ENCODE data around the gene APLP2.

The APLP2 gene

GRCh38 chr11:130159657-130160497 lies 90.2 kb downstream of the APLP2 start, which contains the start of gene ST14:
TSS of gene ST14 (plus strand) at chr11:130159782. CDS start at chr11:130159980, 198 bp downstream.
- no peak for TF ChIP-seq MYC (IDR thresholded peaks at IDR 0.05; ENCODE audit: low read depth, low read length)
- TF ChIP-seq CTCF (IDR thresholded peaks at IDR 0.05; ENCODE audit: low read depth, low read length), result no peak
- no peak for TF ChIP-seq POLR2A (IDR thresholded peaks at IDR 0.05; ENCODE audit: extremely low read depth, insufficient read length)
- no peak for TF ChIP-seq MAX (IDR thresholded peaks at IDR 0.05; ENCODE audit: low read depth, low read length)
- peak; percentile 38 for DNase-seq (ENCODE audit: low read depth)
- H3K4me3 ChIP-seq (ENCODE audit: low read depth, low read length), result no peak within 1 kb of the TSS

- TF ChIP-seq MAX (IDR thresholded peaks at IDR 0.05; ENCODE audit: low read depth, low read length) (no peak), POLR2A (IDR thresholded peaks at IDR 0.05; ENCODE audit: extremely low read depth, insufficient read length) (no peak), MYC (IDR thresholded peaks at IDR 0.05; ENCODE audit: low read depth, low read length) (no peak), CTCF (IDR thresholded peaks at IDR 0.05; ENCODE audit: low read depth, low read length) (no peak)
- no peak overlapping the region for H3K4me3 ChIP-seq (ENCODE audit: low read depth, low read length)
- peak; percentile 21 for DNase-seq (ENCODE audit: low read depth)
These were observed 90.9 kb downstream of the APLP2 start for GRCh38 chr11:130160498-130161155.

- no peak overlapping the region for H3K4me3 ChIP-seq (ENCODE audit: low read depth, low read length)
- DNase-seq (ENCODE audit: low read depth), result no peak
- TF ChIP-seq CTCF (IDR thresholded peaks at IDR 0.05; ENCODE audit: low read depth, low read length) (no peak), MYC (IDR thresholded peaks at IDR 0.05; ENCODE audit: low read depth, low read length) (no peak), POLR2A (IDR thresholded peaks at IDR 0.05; ENCODE audit: extremely low read depth, insufficient read length) (no peak), MAX (IDR thresholded peaks at IDR 0.05; ENCODE audit: low read depth, low read length) (no peak)
These were observed 91.9 kb downstream of the APLP2 start for GRCh38 chr11:130161441-130162145.

GRCh38 chr11:130162733-130163132 lies 93.0 kb downstream of the APLP2 start:
- TF ChIP-seq CTCF (IDR thresholded peaks at IDR 0.05; ENCODE audit: low read depth, low read length) (no peak), MAX (IDR thresholded peaks at IDR 0.05; ENCODE audit: low read depth, low read length) (peak; percentile 95), MYC (IDR thresholded peaks at IDR 0.05; ENCODE audit: low read depth, low read length) (peak; percentile 81), POLR2A (IDR thresholded peaks at IDR 0.05; ENCODE audit: extremely low read depth, insufficient read length) (no peak)
- peak; percentile 90 for DNase-seq (ENCODE audit: low read depth)
- H3K4me3 ChIP-seq (ENCODE audit: low read depth, low read length), result no peak overlapping the region

GRCh38 chr11:130163346-130164220 lies 93.9 kb downstream of the APLP2 start:
- peak; percentile 92 for DNase-seq (ENCODE audit: low read depth)
- TF ChIP-seq CTCF (IDR thresholded peaks at IDR 0.05; ENCODE audit: low read depth, low read length) (no peak), POLR2A (IDR thresholded peaks at IDR 0.05; ENCODE audit: extremely low read depth, insufficient read length) (no peak), MYC (IDR thresholded peaks at IDR 0.05; ENCODE audit: low read depth, low read length) (no peak; the same call in 1 of the 2 replicates), MAX (IDR thresholded peaks at IDR 0.05; ENCODE audit: low read depth, low read length) (no peak)
- H3K4me3 ChIP-seq (ENCODE audit: low read depth, low read length), result no peak overlapping the region
